ENCODE results near the gene KCNV2.
A peak's percentile ranks its signal among the peaks of the same experiment; 100 is the strongest.

The KCNV2 gene

DNA sequence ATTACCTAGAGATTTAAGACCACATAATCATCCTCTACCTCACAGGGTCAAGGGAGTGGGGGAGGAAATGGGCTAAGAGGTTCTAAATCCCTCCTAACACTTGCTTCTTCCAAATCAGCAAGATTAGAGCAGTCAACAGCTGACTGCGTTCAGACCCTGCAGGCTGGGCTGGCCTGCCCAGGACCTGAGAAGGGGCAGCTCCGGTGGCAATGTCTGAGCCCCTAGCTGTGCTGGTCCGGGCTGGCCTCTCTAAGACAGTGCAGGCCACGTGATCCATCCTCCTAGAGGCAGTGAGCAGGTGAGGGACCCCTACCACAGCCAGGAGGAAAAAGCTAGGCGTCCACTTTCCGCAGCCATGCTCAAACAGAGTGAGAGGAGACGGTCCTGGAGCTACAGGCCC lies at the start of gene KCNV2:
KCNV2 (plus strand) TSS at position 126 of the 400 bp plus-strand sequence; CDS start at position 356, 230 bp downstream.
- no peak for TF ChIP-seq YY1 (IDR thresholded peaks at IDR 0.05; ENCODE audit: low read depth)
- no peak for TF ChIP-seq FOXM1 (IDR thresholded peaks at IDR 0.05; ENCODE audit: borderline replicate concordance, low read depth)
- no peak for TF ChIP-seq CREB1 (IDR thresholded peaks at IDR 0.05; ENCODE audit: low read depth)
- no peak for TF ChIP-seq TCF12 (IDR thresholded peaks at IDR 0.05; ENCODE audit: low read depth)
- no peak for TF ChIP-seq EP300 (IDR thresholded peaks at IDR 0.05; ENCODE audit: borderline replicate concordance)
- TF ChIP-seq NFIC (IDR thresholded peaks at IDR 0.05): no peak
- TF ChIP-seq, protein P1, sequence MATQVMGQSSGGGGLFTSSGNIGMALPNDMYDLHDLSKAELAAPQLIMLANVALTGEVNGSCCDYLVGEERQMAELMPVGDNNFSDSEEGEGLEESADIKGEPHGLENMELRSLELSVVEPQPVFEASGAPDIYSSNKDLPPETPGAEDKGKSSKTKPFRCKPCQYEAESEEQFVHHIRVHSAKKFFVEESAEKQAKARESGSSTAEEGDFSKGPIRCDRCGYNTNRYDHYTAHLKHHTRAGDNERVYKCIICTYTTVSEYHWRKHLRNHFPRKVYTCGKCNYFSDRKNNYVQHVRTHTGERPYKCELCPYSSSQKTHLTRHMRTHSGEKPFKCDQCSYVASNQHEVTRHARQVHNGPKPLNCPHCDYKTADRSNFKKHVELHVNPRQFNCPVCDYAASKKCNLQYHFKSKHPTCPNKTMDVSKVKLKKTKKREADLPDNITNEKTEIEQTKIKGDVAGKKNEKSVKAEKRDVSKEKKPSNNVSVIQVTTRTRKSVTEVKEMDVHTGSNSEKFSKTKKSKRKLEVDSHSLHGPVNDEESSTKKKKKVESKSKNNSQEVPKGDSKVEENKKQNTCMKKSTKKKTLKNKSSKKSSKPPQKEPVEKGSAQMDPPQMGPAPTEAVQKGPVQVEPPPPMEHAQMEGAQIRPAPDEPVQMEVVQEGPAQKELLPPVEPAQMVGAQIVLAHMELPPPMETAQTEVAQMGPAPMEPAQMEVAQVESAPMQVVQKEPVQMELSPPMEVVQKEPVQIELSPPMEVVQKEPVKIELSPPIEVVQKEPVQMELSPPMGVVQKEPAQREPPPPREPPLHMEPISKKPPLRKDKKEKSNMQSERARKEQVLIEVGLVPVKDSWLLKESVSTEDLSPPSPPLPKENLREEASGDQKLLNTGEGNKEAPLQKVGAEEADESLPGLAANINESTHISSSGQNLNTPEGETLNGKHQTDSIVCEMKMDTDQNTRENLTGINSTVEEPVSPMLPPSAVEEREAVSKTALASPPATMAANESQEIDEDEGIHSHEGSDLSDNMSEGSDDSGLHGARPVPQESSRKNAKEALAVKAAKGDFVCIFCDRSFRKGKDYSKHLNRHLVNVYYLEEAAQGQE (IDR thresholded peaks at IDR 0.05; ENCODE audit: low read depth): no peak
- TF ChIP-seq ZBTB7A (IDR thresholded peaks at IDR 0.05; ENCODE audit: low read depth): no peak
- TF ChIP-seq, protein P2, sequence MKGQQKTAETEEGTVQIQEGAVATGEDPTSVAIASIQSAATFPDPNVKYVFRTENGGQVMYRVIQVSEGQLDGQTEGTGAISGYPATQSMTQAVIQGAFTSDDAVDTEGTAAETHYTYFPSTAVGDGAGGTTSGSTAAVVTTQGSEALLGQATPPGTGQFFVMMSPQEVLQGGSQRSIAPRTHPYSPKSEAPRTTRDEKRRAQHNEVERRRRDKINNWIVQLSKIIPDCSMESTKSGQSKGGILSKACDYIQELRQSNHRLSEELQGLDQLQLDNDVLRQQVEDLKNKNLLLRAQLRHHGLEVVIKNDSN (IDR thresholded peaks at IDR 0.05): no peak
- TF ChIP-seq, protein P3, sequence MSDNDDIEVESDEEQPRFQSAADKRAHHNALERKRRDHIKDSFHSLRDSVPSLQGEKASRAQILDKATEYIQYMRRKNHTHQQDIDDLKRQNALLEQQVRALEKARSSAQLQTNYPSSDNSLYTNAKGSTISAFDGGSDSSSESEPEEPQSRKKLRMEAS (IDR thresholded peaks at IDR 0.05): no peak
- TF ChIP-seq EGR1 (IDR thresholded peaks at IDR 0.05): no peak
- TF ChIP-seq RAD21 (IDR thresholded peaks at IDR 0.05; ENCODE audit: low read depth): no peak
- TF ChIP-seq TEAD4 (IDR thresholded peaks at IDR 0.05): no peak
- TF ChIP-seq TAF1 (IDR thresholded peaks at IDR 0.05; ENCODE audit: low read depth): no peak

DNA sequence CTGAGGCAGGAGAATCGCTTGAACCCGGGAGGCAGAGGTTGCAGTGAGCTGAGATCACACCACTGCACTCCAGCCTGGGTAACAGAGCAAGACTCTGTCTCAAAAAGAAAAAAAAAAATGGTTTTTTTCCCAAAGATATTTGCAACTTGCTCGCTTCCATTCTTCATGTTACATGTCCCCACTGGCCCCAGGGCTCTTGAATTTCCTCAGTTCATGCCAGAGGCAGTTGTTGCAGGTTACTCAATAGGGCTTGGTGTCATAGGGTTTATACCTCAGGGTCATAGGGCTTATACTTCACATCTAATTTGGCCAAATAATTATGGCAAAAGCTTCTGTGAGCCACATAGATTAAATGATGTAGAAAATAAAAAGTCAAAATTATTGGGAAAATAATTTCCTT lies 44.1 kb upstream of the KCNV2 start:
- TF ChIP-seq ZBTB7A (IDR thresholded peaks at IDR 0.05; ENCODE audit: low read depth) (no peak), EGR1 (IDR thresholded peaks at IDR 0.05) (no peak), NFIC (IDR thresholded peaks at IDR 0.05) (no peak)

DNA sequence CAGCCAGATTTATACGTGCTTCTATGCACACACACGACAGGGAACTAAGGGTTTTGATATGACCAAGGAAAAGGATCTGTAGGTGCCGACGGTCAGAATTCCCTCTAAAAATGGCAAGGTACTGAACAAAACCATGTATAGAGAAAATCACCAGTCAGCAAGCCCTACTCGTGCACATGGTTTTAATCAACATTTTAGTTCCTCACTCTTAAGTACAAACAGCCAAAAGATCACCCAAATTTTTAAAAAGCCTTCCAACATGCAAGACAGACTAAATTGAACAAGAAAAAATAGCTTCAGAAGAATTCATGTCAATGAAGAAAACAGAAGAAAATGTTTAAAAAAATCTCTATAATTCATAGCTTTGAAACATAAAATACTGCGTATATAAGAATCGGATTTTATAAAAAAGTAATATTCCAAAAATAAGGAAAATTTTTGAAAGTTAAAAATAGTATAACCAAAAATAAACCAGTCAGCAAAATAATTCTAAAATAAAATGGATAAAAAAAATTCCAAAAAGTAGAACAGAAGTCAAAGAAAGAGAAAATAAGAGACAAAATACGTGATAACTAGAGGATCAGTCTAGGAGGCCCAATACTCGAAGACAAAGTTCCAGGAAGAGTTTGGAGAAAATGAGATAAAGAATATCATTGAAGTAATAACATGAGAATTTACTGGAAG lies 43.0 kb upstream of the KCNV2 start:
- TF ChIP-seq FOXM1 (IDR thresholded peaks at IDR 0.05; ENCODE audit: borderline replicate concordance, low read depth): no peak
- no peak for TF ChIP-seq RAD21 (IDR thresholded peaks at IDR 0.05; ENCODE audit: low read depth)
- no peak for TF ChIP-seq ZBTB7A (IDR thresholded peaks at IDR 0.05; ENCODE audit: low read depth)
- no peak for TF ChIP-seq CREB1 (IDR thresholded peaks at IDR 0.05; ENCODE audit: low read depth)
- TF ChIP-seq YY1 (IDR thresholded peaks at IDR 0.05; ENCODE audit: low read depth): no peak
- TF ChIP-seq, protein P2 (IDR thresholded peaks at IDR 0.05): no peak
- TF ChIP-seq CEBPB (IDR thresholded peaks at IDR 0.05): no peak
- TF ChIP-seq, protein P3 (IDR thresholded peaks at IDR 0.05): no peak
- no peak for TF ChIP-seq EP300 (IDR thresholded peaks at IDR 0.05; ENCODE audit: borderline replicate concordance)

DNA sequence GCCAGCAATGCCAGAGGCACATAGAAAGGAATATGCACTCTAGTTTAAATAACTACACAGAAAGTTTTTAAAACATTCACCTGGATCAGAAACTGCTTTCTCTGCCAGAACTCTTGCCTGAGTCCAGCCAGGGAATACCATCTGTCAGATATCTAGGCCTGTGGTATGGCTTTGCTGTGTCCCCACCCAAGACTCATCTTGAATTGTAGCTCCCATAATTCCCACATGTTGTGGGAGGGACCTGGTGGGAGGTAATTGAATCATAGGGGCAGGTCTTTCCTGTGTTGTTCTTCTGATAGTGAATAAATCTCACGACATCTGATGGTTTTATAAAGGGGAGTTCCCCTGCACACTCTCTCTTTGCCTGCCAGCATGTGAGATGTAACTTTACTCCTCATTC lies 41.5 kb upstream of the KCNV2 start:
- TF ChIP-seq, protein P3 (IDR thresholded peaks at IDR 0.05): no peak
- no peak for TF ChIP-seq TEAD4 (IDR thresholded peaks at IDR 0.05)
- TF ChIP-seq CEBPB (IDR thresholded peaks at IDR 0.05): no peak
- TF ChIP-seq ZBTB7A (IDR thresholded peaks at IDR 0.05; ENCODE audit: low read depth): no peak
- TF ChIP-seq, protein P2 (IDR thresholded peaks at IDR 0.05): no peak
- no peak for TF ChIP-seq YY1 (IDR thresholded peaks at IDR 0.05; ENCODE audit: low read depth)
- TF ChIP-seq EP300 (IDR thresholded peaks at IDR 0.05; ENCODE audit: borderline replicate concordance): no peak
- no peak for TF ChIP-seq NFIC (IDR thresholded peaks at IDR 0.05)
- TF ChIP-seq TCF12 (IDR thresholded peaks at IDR 0.05; ENCODE audit: low read depth): no peak
- TF ChIP-seq EGR1 (IDR thresholded peaks at IDR 0.05): no peak
- no peak for TF ChIP-seq TAF1 (IDR thresholded peaks at IDR 0.05; ENCODE audit: low read depth)

DNA sequence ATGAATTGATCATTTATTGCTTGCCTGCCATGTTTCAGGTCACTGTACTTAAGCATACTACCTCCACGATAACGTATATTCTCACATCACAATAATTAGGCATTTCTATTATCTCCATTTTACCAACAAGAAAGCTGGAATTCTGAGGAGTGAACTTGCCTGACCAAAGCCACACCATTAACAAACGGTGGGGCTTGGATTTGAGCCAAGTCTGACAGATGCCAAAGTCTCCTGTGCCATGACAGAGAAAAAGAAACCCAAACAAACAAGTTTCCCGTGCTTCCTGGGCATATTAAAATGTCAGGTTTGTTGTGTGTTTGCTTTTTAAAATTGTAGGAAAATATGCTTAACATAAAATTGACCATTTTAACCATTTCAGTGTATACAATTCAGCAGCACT lies 40.8 kb upstream of the KCNV2 start:
- TF ChIP-seq NFIC (IDR thresholded peaks at IDR 0.05) (peak; percentile 53; the same call in 1 of the 2 replicates), TCF12 (IDR thresholded peaks at IDR 0.05; ENCODE audit: low read depth) (no peak), EGR1 (IDR thresholded peaks at IDR 0.05) (no peak)

DNA sequence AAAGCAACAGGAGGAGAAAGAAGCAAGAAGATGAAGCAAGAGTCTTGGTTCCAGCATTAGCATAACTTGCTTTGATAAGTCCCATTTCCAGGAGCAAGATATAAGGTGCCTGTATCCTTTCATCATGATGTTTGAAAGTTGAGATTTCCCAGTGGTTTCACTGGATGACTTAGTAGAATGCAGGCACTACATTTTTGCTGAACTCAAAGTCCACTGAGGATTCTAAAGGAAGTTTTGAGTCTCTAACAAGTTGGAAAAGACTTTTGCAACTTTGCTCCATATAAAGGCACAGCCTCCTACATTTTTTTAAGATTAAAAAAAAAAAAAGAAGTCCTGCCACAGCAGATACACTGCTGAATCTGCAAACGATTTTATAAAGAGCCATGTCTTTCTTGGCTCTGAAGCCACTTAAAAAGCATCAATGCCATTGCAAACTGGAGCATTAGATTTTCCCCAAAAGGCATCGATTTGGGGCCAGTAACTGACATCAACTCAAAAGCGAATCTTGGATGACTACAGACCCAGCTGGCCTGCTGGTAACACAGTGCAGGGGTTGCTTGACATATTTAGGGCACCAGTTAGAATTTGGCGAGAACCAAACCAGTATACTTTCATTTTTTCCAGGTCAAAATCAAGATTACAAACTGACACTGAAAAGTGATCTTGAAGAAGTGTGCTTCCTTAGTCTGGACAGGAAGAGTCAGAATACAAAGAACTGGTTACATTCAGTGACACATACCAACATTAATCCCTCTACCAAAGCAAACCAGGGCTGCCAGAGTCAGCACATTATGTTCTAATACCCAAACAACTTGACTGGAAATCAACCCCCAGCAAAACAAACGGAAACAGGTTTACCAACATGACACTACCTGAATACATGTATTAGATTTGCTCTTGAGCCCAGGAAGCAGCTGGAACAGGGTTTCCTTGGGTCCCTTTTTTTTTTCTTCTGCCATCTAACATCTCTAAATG lies 39.1 kb upstream of the KCNV2 start:
- TF ChIP-seq, protein P2 (IDR thresholded peaks at IDR 0.05): no peak
- TF ChIP-seq TAF1 (IDR thresholded peaks at IDR 0.05; ENCODE audit: low read depth) (no peak), EP300 (IDR thresholded peaks at IDR 0.05; ENCODE audit: borderline replicate concordance) (no peak)
